Measurements from ENCODE around the gene NPBWR2. TPM values are rescaled to one million over a fixed set of nuclear protein-coding genes. Genes with fewer than 3 reads are reported as not detected.
"Not testable (repeated sequence)": the region's sequence is repeated elsewhere in the genome, so short reads cannot be mapped to it uniquely, and the experiment has no call there.

NPBWR2 gene
- polyA plus RNA-seq, 3 donors: not detected

- WGBS, 3 donors: 81 to 91% (median 87%) methylated on average over 11 of the region's 11 CpGs
- H3K27ac ChIP-seq (ENCODE audit: low read depth, low read length): no peak overlapping the region
These were observed 11.4 kb downstream of the NPBWR2 start for GRCh38 chr20:64095927-64096326.

DNA sequence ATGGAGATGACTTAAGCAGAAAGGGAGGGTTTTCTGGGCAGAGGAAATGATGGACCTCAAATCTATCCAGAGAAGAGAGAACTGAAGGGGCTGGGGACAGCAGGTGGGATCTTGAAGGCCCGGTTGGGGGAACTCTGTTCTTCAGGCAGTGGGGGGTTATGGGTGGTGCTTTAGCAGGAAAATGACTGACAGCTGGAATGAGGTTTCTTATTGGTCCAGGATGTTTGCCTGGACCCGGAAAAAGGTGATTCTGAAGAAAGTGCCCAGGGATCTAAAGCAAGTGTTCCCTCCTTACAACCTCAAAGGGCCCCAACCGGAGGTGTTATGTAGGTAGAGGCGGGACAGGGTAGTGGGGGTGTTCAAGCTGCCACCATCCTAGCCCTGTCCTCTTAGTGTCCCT, 11.9 kb downstream of the NPBWR2 start:
- 70 to 85% (median 78%) methylated on average over 4 of the region's 4 CpGs for WGBS, 3 donors
- H3K27ac ChIP-seq (ENCODE audit: low read depth, low read length): no peak overlapping the region

GRCh38 chr20:64093013-64093503, 14.3 kb downstream of the NPBWR2 start:
- H3K27ac ChIP-seq (ENCODE audit: low read depth, low read length): no peak overlapping the region
- 36 to 71% (median 56%) methylated on average over 9 of the region's 9 CpGs for WGBS, 3 donors

DNA sequence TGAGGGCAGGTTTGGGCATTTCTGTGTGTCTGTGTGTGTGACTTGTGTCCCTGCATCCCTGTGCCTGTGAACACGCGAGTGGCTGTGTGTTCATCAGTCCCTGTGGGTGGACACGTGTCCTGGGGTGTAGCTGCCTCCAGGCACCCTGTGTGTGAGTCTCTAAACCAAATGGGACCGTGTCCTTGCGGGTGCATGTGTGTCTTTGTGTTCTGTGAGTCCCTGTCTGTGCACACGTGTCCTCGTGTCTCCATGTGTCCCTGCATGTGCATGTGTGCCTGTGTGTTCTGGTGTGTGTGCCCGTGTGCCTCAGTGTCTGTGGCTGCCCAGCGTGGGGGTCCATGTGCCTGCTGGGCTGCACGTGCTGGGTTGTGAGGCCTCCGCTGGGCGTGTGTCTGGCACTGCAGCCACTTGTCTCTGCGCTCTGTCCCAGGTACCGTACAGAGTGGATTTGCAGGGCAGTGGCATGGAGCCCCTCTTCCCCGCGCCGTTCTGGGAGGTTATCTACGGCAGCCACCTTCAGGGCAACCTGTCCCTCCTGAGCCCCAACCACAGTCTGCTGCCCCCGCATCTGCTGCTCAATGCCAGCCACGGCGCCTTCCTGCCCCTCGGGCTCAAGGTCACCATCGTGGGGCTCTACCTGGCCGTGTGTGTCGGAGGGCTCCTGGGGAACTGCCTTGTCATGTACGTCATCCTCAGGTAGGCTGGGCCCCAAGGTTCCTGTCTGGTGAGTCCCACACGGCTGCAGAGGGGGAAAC, 14.9 kb downstream of the NPBWR2 start:
- 32 to 65% (median 59%) methylated on average over 27 of the region's 27 CpGs for WGBS, 3 donors
- no peak overlapping the region for H3K27ac ChIP-seq (ENCODE audit: low read depth, low read length)

DNA sequence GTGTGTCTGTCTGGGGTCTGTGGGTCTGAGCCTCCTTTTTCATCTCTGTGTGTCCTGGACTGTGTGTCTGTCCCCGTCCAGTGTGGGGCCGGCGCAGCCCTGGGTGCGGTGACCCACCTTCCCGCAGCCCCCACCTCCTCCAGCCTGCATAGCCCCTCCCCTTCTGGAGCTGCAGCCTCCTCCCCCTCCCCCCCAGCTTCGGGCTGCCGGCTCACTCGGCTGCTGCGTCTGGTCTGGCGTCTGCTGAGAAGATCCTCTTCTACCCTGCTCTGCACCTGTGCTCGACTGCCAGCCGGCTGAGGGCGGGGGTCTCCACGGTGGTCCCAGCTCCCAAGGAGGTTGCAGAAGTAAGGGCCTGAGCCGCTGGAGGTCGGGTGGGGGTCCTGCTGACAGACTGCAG, 15.6 kb downstream of the NPBWR2 start:
- no peak overlapping the region for H3K27ac ChIP-seq (ENCODE audit: low read depth, low read length)
- WGBS, 3 donors: 20 to 44% (median 26%) methylated on average over 14 to 16 of the region's 16 CpGs

GRCh38 chr20:64091340-64091739, 16.0 kb downstream of the NPBWR2 start:
- 72 to 78% (median 76%) methylated on average over 18 to 19 of the region's 19 CpGs for WGBS, 3 donors
- no peak overlapping the region for H3K27ac ChIP-seq (ENCODE audit: low read depth, low read length)

- H3K27ac ChIP-seq (ENCODE audit: low read depth, low read length): no peak overlapping the region
- WGBS, 3 donors: 55 to 70% (median 64%) methylated on average over 10 of the region's 10 CpGs
These were observed 17.2 kb downstream of the NPBWR2 start for GRCh38 chr20:64090165-64090564.

- not testable (repeated sequence) for H3K27ac ChIP-seq (ENCODE audit: low read depth, low read length)
These were observed 18.8 kb downstream of the NPBWR2 start for GRCh38 chr20:64088586-64088985.

DNA sequence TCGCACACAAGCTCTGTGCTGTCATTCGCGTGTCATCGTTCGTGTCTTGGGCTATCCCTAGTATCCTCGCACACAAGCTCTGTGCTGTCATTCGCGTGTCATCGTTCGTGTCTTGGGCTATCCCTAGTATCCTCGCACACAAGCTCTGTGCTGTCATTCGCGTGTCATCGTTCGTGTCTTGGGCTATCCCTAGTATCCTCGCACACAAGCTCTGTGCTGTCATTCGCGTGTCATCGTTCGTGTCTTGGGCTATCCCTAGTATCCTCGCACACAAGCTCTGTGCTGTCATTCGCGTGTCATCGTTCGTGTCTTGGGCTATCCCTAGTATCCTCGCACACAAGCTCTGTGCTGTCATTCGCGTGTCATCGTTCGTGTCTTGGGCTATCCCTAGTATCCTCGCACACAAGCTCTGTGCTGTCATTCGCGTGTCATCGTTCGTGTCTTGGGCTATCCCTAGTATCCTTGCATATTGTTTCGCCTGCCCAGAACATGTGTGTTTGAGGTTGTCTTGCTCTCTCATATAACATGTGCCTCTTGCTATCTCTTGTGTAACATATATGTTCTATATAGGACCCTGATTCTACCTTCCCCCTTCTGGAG, 20.0 kb downstream of the NPBWR2 start:
- WGBS, 3 donors: 91 to 100% (median 98%) methylated on average over 6 of the region's 36 CpGs
- H3K27ac ChIP-seq (ENCODE audit: low read depth, low read length): not testable (repeated sequence)

GRCh38 chr20:64086801-64087200, 20.6 kb downstream of the NPBWR2 start:
- 89 to 96% (median 95%) methylated on average over 8 of the region's 11 CpGs for WGBS, 3 donors
- H3K27ac ChIP-seq (ENCODE audit: low read depth, low read length): no peak overlapping the region

DNA sequence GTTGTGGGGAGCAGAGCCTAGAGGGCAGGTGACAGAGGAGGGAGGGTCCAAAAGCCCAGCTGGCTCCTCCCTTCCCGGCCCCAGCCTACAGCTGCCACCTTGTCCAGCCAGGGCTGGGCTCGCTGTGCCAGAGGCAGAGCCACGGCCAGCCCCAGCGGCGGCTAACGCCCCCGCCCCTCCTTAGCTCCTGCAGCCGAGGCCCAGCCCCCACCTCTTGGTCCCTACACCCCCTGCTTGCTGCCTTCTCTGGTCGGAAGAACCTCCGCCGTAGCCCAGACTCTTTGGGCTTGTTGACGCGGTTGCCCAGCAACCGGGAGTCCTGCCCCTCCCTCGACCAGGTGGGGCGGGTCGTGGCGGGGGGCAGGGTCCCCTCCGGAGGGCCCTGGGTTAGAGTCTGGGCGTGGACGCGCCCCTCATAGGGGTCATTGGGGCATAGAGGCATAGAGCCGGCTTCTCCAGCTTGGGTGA, 22.6 kb downstream of the NPBWR2 start:
- WGBS, 3 donors: 11 to 20% (median 18%) methylated on average over 19 to 23 of the region's 23 CpGs

GRCh38 chr20:64083804-64084684, 23.3 kb downstream of the NPBWR2 start, which contains the start of gene LKAAEAR1:
LKAAEAR1 (minus strand) TSS chr20:64084398; CDS start chr20:64084219, 179 bp downstream.
- WGBS, 3 donors: 2 to 4% (median 3%) methylated on average over 50 to 86 of the region's 86 CpGs
- H3K27ac ChIP-seq (ENCODE audit: low read depth, low read length): no peak within 1 kb of the TSS

More for the DNA sequence above, 22.6 kb downstream of the NPBWR2 start:
- H3K27ac ChIP-seq (ENCODE audit: low read depth, low read length): no peak overlapping the region

DNA sequence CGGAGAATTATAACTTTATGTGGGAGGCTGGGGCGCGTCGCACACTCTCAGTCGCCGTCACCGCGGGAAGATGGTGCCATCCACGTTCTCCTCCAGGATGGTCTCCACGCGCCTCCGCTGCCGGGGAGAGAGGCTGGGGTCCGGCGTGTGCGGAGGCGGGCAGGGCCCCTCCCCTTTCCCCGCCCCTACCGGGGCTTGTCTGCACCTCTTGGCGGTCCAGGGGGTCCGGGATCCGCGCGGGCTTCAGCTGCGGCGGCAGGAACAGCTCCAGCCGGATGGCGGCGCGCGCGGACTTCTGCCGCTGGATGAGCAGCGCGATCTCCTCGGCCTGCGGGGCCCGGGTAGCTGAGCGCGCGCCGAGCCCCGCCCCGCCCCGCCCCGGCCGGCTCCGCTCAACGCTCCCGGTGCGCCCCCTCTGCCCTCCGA, 24.0 kb downstream of the NPBWR2 start:
- H3K27ac ChIP-seq (ENCODE audit: low read depth, low read length): no peak overlapping the region
- 0 to 1% (median 0%) methylated on average over 31 to 52 of the region's 52 CpGs for WGBS, 3 donors

DNA sequence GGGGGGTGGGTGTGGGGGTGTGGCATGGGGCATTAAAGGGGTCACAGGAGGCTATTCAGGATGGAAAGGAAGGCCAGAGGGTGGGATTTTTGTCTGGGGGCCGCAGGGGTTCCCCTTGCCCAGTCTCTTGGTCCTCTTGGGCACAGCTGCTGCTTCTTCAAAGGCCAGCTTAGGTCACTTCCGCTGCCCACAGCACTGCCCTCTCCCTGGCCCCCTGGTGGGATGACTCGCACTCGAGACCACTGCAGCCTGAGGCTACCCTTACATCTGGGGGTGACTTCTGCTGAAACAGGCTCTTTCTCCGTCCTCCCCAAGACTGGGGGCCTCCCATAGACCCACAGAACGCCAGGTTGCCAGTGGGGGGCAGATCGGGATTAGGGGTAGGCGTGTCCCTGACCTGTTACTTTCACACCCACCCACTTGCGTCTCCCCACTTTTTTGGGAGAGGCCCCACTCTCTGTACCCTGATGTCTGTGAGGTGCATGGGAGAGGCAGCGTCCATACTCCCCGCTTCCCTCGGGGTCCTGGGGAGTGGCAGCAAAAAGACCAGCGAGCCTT, 24.5 kb downstream of the NPBWR2 start:
- 11 to 25% (median 21%) methylated on average over 11 to 13 of the region's 13 CpGs for WGBS, 3 donors
- no peak overlapping the region for H3K27ac ChIP-seq (ENCODE audit: low read depth, low read length)

DNA sequence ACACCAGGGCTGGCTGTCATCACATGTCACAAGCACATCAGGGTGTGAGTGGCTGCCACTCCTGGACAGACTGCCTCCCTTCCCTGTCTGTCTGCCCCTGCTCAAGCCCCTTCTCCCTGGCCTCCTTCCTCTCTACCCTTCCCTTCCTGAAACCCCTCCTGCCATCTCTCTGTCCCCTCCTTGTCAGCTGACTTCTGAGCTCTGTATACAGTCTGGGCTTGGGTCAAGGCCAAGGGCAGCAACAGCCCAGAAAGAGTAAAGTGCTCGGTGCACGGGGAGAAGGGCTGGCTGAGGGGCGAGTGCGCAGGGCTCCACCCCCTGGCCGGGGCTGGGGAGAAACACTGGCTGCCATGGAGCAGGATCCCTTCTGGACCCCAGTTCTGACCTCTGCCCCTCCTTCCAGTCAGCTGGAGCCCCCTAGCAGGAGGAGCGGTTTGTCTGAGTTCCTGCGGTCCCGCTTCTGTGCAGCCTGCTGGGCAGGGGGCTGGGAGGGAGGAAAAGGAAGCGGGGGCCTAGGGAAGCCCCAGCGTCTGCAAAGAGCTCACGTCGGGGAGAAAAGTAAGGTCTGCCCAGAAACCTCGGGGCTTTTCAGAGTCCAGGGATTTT, 25.1 kb downstream of the NPBWR2 start:
- WGBS, 3 donors: 22 to 36% (median 23%) methylated on average over 13 of the region's 13 CpGs
- no peak overlapping the region for H3K27ac ChIP-seq (ENCODE audit: low read depth, low read length)

DNA sequence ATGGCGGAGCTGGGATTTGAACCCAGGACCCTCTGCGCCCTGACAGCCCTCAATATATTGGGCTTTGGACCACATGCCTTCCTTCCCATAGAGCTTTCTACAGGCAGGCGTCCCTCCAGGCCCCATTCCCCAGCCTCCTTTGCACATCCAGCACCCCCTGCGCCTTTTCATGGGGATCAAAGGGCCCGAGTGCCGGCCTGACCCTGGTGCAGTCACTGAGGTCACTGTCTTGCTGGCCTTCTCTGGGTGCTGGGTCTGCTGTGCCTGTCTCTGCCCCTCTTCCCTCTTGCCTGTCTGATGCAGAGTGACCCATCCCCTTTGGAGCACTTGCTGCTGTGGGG, 25.8 kb downstream of the NPBWR2 start:
- no peak overlapping the region for H3K27ac ChIP-seq (ENCODE audit: low read depth, low read length)
- WGBS, 3 donors: 85 to 87% (median 86%) methylated on average over 6 of the region's 6 CpGs

GRCh38 chr20:64080813-64081623, 26.3 kb downstream of the NPBWR2 start:
- no peak overlapping the region for H3K27ac ChIP-seq (ENCODE audit: low read depth, low read length)
- WGBS, 3 donors: 61 to 78% (median 74%) methylated on average over 16 to 17 of the region's 17 CpGs

All from adipose tissue (tissue), 3 donors.